K562 (cell line): ENCODE measurements around the gene CPLANE2. TPM values are rescaled to one million over a fixed set of nuclear protein-coding genes. Genes with fewer than 3 reads are reported as not detected.

Experiments used
- CEBPB ChIP-seq: fragments of 450-650 bp; IDR thresholded peaks from 2 replicates; pipeline ENCODE4 v1.6.1; 2016; ENCODE audit warnings: missing genetic modification characterization, missing compliant biosample characterization
- ETV6 ChIP-seq, 3 experiments: fragments of 150-350 bp in 1 of 3; sonication (generic) in 1 of 3; formaldehyde crosslinking in 1 of 3; IDR thresholded peaks; 2 replicates each; pipeline versions ENCODE4 v1.6.1 to v1.8.0; 2014 to 2022; ENCODE audit warnings: borderline replicate concordance in 2 of 3, low read depth in 2 of 3, antibody characterized with exemption in 1 of 3, low read length in 1 of 3, mild to moderate bottlenecking in 1 of 3, missing genetic modification reagents in 1 of 3
- JUNB ChIP-seq: fragments of 450-650 bp; formaldehyde crosslinking; conservative IDR thresholded peaks from 2 replicates; pipeline ENCODE4 v1.4.0; 2020; ENCODE audit warnings: mild to moderate bottlenecking
- NFIX ChIP-seq: fragments of 250-450 bp; sonication (Bioruptor Pico); IDR thresholded peaks from 2 replicates; pipeline ENCODE4 v1.4.0; 2020; ENCODE audit warnings: low read depth, mild to moderate bottlenecking, moderate library complexity
- SMAD1 ChIP-seq: fragments of 150-350 bp; IDR thresholded peaks from 2 replicates; pipeline ENCODE4 v1.6.1; 2014; ENCODE audit warnings: low read length, low read depth; ENCODE audit not compliant: partially characterized antibody
- SRF ChIP-seq, 2 experiments: fragments of 250-450, 450-650 bp in 1 of 2; sonication (Bioruptor Pico) in 1 of 2; sonication (generic) in 1 of 2; formaldehyde crosslinking; IDR thresholded peaks; 2 replicates each; pipeline versions ENCODE4 v1.5.0 to v1.5.1; 2020 to 2022; ENCODE audit warnings: mild to moderate bottlenecking in 1 of 2, missing genetic modification reagents in 1 of 2
- polyA plus RNA-seq, 8 experiments: library from polyadenylated mRNA; depleted of rRNA in 4 of 8; stranded (reverse) in 5 of 8; unstranded in 3 of 8; fragments of >200 nt; fragmentation: Nextera tagmentation in 2 of 8; fragmentation: Illumina TruSeq in 1 of 8; extraction: Ambion mirVana in 2 of 8; extraction: Trizol in 1 of 8; gene quantifications; 2 replicates each; pipeline versions ENCODE4 v1.2.1 to v1.2.3, GENCODE V29; 2011 to 2014; ENCODE audit warnings: inconsistent platforms in 1 of 8, missing spikeins in 1 of 8
- total RNA-seq, 7 experiments: library from RNA; depleted of rRNA in 6 of 7; stranded (reverse); fragments of >200 nt in 6 of 7; fragmentation: Illumina TruSeq in 2 of 7; extraction: Trizol in 2 of 7; gene quantifications; 2 replicates each; pipeline versions ENCODE4 v1.2.1 to v1.2.3, GENCODE V29; 2011 to 2021; ENCODE audit warnings: low replicate concordance in 1 of 7
- TF ChIP-seq, protein P1 (sequence below), 2 experiments: fragments of 450-650 bp in 1 of 2; sonication (generic) in 1 of 2; formaldehyde crosslinking in 1 of 2; IDR thresholded peaks; 2 replicates each; pipeline versions ENCODE4 v1.7.1 to v1.9.0; 2016 to 2022; ENCODE audit warnings: inconsistent platforms in 1 of 2, mild to moderate bottlenecking in 1 of 2, missing genetic modification reagents in 1 of 2
- TF ChIP-seq, protein P2 (sequence below), 2 experiments: fragments of 450-650 bp; IDR thresholded peaks; 2 replicates each; pipeline ENCODE4 v1.6.1; 2016; ENCODE audit warnings: mild to moderate bottlenecking in 2 of 2, borderline replicate concordance in 1 of 2, low read depth in 1 of 2, moderate library complexity in 1 of 2

CPLANE2 gene
- total and polyA plus RNA-seq, 9 of the 15 experiments (the other 6 are each of a cell fraction or from before 2014, with no cell fraction given): 0.17 to 20.9 (median 8.1) TPM

DNA sequence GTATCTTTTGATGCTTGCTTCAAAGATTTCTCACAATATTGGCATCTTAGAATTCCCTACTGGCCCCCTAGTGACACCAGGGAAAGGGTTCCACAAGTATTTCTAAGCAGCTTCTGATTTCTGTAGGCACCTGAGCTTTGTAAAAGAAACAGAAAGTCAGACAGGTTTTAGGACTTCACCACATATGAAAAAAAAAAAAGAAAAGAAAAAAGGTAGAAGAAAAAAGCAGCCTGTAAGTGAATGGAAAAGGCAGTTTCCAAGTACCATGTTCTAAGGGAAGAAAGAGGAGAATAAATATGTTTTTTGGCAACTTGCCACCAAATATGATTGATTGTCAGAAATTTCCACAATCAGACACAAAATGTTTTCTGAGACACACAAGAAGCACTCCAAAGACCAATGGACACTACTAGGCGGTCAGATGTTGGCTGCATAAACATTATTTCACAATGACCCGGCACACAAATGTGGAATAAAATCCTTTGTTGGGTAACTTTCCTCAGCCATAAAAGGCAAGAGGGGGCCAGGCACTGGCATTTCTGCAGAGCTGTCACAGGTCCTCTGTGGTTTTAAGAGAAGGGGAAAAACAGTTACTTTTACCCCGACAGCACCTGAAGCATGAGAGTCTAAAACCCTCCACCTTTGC lies 12.7 kb upstream of the CPLANE2 start (continued):
- TF ChIP-seq ETV6 (IDR thresholded peaks at IDR 0.05; ENCODE audit: borderline replicate concordance in 1 of 2, low read depth in 2 of 2, low read length in 1 of 2) (no peak), ETV6 (CRISPR knock-in tag; IDR thresholded peaks at IDR 0.05; ENCODE audit: borderline replicate concordance) (no peak), SRF (CRISPR knock-in tag; IDR thresholded peaks at IDR 0.05) (peak in 1 of 2 experiments; percentile 81; a peak in 2 of 4 replicates), NFIX (CRISPR knock-in tag) (peak; percentile 95), SMAD1 (peak; percentile 62), CEBPB (peak; percentile 71), JUNB (CRISPR knock-in tag) (no peak)
- TF ChIP-seq, protein P1, sequence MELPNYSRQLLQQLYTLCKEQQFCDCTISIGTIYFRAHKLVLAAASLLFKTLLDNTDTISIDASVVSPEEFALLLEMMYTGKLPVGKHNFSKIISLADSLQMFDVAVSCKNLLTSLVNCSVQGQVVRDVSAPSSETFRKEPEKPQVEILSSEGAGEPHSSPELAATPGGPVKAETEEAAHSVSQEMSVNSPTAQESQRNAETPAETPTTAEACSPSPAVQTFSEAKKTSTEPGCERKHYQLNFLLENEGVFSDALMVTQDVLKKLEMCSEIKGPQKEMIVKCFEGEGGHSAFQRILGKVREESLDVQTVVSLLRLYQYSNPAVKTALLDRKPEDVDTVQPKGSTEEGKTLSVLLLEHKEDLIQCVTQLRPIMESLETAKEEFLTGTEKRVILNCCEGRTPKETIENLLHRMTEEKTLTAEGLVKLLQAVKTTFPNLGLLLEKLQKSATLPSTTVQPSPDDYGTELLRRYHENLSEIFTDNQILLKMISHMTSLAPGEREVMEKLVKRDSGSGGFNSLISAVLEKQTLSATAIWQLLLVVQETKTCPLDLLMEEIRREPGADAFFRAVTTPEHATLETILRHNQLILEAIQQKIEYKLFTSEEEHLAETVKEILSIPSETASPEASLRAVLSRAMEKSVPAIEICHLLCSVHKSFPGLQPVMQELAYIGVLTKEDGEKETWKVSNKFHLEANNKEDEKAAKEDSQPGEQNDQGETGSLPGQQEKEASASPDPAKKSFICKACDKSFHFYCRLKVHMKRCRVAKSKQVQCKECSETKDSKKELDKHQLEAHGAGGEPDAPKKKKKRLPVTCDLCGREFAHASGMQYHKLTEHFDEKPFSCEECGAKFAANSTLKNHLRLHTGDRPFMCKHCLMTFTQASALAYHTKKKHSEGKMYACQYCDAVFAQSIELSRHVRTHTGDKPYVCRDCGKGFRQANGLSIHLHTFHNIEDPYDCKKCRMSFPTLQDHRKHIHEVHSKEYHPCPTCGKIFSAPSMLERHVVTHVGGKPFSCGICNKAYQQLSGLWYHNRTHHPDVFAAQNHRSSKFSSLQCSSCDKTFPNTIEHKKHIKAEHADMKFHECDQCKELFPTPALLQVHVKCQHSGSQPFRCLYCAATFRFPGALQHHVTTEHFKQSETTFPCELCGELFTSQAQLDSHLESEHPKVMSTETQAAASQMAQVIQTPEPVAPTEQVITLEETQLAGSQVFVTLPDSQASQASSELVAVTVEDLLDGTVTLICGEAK (IDR thresholded peaks at IDR 0.05): no peak
- TF ChIP-seq, protein P1 (CRISPR knock-in tag; IDR thresholded peaks at IDR 0.05): no peak
- TF ChIP-seq, protein P2, sequence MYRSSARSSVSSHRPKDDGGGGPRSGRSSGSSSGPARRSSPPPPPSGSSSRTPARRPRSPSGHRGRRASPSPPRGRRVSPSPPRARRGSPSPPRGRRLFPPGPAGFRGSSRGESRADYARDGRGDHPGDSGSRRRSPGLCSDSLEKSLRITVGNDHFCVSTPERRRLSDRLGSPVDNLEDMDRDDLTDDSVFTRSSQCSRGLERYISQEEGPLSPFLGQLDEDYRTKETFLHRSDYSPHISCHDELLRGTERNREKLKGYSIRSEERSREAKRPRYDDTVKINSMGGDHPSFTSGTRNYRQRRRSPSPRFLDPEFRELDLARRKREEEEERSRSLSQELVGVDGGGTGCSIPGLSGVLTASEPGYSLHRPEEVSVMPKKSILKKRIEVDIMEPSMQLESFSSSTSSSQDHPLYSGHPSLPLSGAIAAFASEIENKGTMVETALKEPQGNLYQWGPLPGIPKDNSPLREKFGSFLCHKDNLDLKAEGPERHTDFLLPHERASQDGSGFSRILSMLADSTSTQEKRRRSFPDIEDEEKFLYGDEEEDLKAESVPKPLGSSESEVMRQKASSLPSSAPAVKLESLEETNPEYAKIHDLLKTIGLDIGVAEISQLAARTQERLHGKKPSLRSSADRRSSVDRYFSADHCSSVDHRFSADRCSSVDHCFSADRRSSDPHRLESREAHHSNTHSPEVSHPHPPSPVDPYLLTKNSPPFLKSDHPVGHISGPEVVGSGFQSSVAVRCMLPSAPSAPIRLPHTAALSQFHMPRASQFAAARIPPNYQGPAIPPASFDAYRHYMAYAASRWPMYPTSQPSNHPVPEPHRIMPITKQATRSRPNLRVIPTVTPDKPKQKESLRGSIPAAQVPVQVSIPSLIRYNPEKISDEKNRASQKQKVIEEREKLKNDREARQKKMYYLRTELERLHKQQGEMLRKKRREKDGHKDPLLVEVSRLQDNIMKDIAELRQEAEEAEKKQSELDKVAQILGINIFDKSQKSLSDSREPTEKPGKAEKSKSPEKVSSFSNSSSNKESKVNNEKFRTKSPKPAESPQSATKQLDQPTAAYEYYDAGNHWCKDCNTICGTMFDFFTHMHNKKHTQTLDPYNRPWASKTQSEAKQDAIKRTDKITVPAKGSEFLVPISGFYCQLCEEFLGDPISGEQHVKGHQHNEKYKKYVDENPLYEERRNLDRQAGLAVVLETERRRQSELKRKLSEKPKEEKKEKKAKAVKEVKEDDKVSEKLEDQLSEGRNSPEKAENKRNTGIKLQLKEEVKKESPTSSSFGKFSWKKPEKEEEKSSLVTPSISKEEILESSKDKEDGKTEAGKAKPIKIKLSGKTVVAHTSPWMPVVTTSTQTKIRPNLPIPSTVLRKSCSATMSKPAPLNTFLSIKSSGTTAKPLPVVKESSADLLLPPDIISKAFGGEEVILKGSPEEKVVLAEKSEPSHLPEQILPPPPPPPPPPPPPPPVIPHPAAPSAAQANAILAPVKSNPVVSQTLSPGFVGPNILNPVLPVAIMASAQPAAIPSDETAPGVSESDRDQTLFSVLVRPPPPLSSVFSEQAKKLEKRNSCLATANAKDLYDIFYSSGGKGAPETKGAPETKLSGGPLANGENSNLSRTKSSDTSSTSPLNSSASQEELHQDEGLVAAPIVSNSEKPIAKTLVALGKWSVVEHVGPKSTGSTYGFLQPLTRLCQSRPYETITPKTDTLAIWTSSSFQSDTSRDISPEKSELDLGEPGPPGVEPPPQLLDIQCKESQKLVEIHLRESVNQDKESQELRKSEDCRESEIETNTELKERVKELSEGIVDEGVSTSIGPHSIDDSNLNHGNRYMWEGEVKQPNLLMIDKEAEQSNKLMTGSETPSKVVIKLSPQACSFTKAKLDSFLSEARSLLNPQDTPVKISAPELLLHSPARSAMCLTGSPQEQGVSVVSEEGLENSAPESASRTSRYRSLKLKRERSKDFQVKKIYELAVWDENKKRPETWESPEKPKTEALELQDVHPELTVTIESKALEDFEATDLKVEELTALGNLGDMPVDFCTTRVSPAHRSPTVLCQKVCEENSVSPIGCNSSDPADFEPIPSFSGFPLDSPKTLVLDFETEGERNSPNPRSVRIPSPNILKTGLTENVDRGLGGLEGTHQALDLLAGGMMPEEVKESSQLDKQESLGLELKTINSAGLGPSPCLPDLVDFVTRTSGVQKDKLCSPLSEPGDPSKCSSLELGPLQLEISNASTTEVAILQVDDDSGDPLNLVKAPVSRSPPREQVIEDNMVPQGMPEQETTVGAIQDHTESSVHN (IDR thresholded peaks at IDR 0.05; ENCODE audit: borderline replicate concordance in 1 of 2, low read depth in 1 of 2): 0 out of 4 replicates have a peak, but pooled peaks of 1 of the 2 experiments have one; percentile 30
